HepG2 (cell line): ENCODE results near the gene NSUN5. TPM values are rescaled to one million over a fixed set of nuclear protein-coding genes. Genes with fewer than 3 reads are reported as not detected.

Source experiments
- AGO1 ChIP-seq: fragments of 200-400 bp; formaldehyde crosslinking; IDR thresholded peaks from 2 replicates; pipeline ENCODE4 v1.6.1; 2017; ENCODE audit warnings: mild to moderate bottlenecking, low read depth, low read length, moderate library complexity; ENCODE audit not compliant: poor library complexity, severe bottlenecking
- AKNA ChIP-seq: sonication (generic); formaldehyde crosslinking; IDR thresholded peaks from 2 replicates; pipeline ENCODE4 v1.4.0; 2020; ENCODE audit warnings: missing genetic modification reagents, borderline replicate concordance
- CBFB ChIP-seq: sonication (generic); formaldehyde crosslinking; IDR thresholded peaks from 2 replicates; pipeline ENCODE4 v1.4.0; 2020; ENCODE audit warnings: missing genetic modification reagents
- HOXA9 ChIP-seq: sonication (generic); formaldehyde crosslinking; IDR thresholded peaks from 2 replicates; pipeline ENCODE4 v1.8.1; 2022; ENCODE audit warnings: missing genetic modification reagents, mild to moderate bottlenecking, moderate library complexity, borderline replicate concordance
- MTERF4 ChIP-seq: sonication (generic); formaldehyde crosslinking; IDR thresholded peaks from 2 replicates; pipeline ENCODE4 v1.8.0; 2023; ENCODE audit warnings: mild to moderate bottlenecking, missing genetic modification reagents
- NFKB2 ChIP-seq: sonication (generic); formaldehyde crosslinking; IDR thresholded peaks from 2 replicates; pipeline ENCODE4 v1.4.0; 2020; ENCODE audit warnings: missing genetic modification reagents, borderline replicate concordance
- NFYC ChIP-seq: IDR thresholded peaks from 2 replicates; pipeline ENCODE4 v1.6.1; 2016; ENCODE audit warnings: missing genetic modification reagents, missing compliant biosample characterization
- PCBP2 ChIP-seq: fragments of 200-400 bp; formaldehyde crosslinking; optimal IDR thresholded peaks from 2 replicates; pipeline ENCODE3; 2018; ENCODE audit warnings: low read length, low read depth; ENCODE audit not compliant: poor library complexity, severe bottlenecking
- PLRG1 ChIP-seq: fragments of 450-650 bp; conservative IDR thresholded peaks from 2 replicates; pipeline ENCODE4 v1.6.1; 2016
- PTBP1 ChIP-seq: fragments of 200-400 bp; formaldehyde crosslinking; IDR thresholded peaks from 2 replicates; pipeline ENCODE4 v1.6.1; 2018; ENCODE audit warnings: low read length, low read depth; ENCODE audit not compliant: poor library complexity, severe bottlenecking
- RFX5 ChIP-seq: IDR thresholded peaks from 2 replicates; pipeline ENCODE4 v1.6.1; 2011; ENCODE audit warnings: low read depth, low read length, improper control_type of control experiment
- ZNF552 ChIP-seq: sonication (generic); formaldehyde crosslinking; IDR thresholded peaks from 2 replicates; pipeline ENCODE4 v1.9.0; 2022; ENCODE audit warnings: missing genetic modification reagents, mild to moderate bottlenecking, borderline replicate concordance
- ZNF761 ChIP-seq: sonication (generic); formaldehyde crosslinking; conservative IDR thresholded peaks from 2 replicates; pipeline ENCODE4 v1.4.0; 2020; ENCODE audit warnings: mild to moderate bottlenecking, missing genetic modification reagents
- polyA plus RNA-seq, 8 experiments: library from polyadenylated mRNA; depleted of rRNA in 3 of 8; stranded (reverse) in 7 of 8; unstranded in 1 of 8; fragments of >200 nt; fragmentation: Illumina TruSeq in 4 of 8; extraction: Trizol in 4 of 8; gene quantifications; 2 replicates each; pipeline versions ENCODE4 v1.2.1 to v1.2.3, GENCODE V29; 2011 to 2016; ENCODE audit warnings: low read depth in 4 of 8, missing spikeins in 1 of 8, mixed read lengths in 1 of 8; ENCODE audit not compliant: insufficient read depth in 1 of 8
- total RNA-seq, 5 experiments: library from RNA; depleted of rRNA; stranded (reverse); fragments of >200 nt; fragmentation: Illumina TruSeq; extraction: Trizol; gene quantifications; 2 replicates each; pipeline ENCODE4 v1.2.3, GENCODE V29; 2016; ENCODE audit warnings: low read depth in 1 of 5
- TF ChIP-seq, protein P1 (sequence below): IDR thresholded peaks from 2 replicates; pipeline ENCODE4 v1.6.1; 2016; ENCODE audit warnings: low read depth
- TF ChIP-seq, protein P2 (sequence below): sonication (generic); formaldehyde crosslinking; conservative IDR thresholded peaks from 2 replicates; pipeline ENCODE4 v1.4.0; 2020; ENCODE audit warnings: missing genetic modification reagents
- TF ChIP-seq, protein P3 (sequence below), 2 experiments: sonication (generic) in 1 of 2; formaldehyde crosslinking in 1 of 2; IDR thresholded peaks; 2 replicates each; pipeline versions ENCODE4 v1.5.1 to v1.6.1; 2011 to 2020; ENCODE audit warnings: borderline replicate concordance in 1 of 2, low read depth in 1 of 2, low read length in 1 of 2, mild to moderate bottlenecking in 1 of 2, missing genetic modification reagents in 1 of 2, moderate library complexity in 1 of 2

The NSUN5 gene
- total and polyA plus RNA-seq, 2 of the 13 experiments (the other 11 are each of a cell fraction or from before 2014, with no cell fraction given): 19.9 to 35.8 TPM

DNA sequence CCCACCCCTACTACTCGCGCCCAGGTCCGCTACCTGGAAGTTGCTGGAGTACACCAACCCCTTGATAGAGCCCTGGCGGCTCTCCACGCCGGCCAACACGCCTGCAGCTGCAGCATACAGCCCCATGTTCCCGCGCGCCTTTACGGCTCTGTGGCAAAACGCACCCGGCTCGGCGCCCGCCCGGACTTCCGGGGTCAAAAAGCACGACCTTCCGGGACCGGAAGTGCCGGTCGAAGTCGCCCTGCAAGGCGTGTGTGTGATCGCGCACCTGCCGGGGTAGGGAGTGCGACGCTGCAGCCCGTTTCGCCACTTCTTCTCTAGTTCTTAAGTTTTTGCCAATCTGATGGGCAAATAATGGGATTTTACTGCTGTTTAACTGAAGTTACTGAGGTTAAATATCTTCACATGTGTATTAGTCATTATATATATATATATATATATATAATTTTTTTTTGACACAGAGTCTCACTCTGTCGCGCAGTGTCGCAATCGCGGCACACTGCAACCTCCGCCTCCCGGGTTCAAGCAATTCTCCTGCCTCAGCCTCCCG, at the start of gene NSUN5 (continued):
- peak; percentile 89 for TF ChIP-seq MTERF4 (CRISPR knock-in tag)
- peak; percentile 92 for TF ChIP-seq AKNA (CRISPR knock-in tag)
- no peak for TF ChIP-seq AGO1
- peak; percentile 95 for TF ChIP-seq NFKB2 (CRISPR knock-in tag)
- no peak for TF ChIP-seq PCBP2
- no peak for TF ChIP-seq PTBP1
- TF ChIP-seq PLRG1: no peak
- TF ChIP-seq NFYC (CRISPR knock-in tag): no peak; the same call in 1 of the 2 replicates
- TF ChIP-seq, protein P1, sequence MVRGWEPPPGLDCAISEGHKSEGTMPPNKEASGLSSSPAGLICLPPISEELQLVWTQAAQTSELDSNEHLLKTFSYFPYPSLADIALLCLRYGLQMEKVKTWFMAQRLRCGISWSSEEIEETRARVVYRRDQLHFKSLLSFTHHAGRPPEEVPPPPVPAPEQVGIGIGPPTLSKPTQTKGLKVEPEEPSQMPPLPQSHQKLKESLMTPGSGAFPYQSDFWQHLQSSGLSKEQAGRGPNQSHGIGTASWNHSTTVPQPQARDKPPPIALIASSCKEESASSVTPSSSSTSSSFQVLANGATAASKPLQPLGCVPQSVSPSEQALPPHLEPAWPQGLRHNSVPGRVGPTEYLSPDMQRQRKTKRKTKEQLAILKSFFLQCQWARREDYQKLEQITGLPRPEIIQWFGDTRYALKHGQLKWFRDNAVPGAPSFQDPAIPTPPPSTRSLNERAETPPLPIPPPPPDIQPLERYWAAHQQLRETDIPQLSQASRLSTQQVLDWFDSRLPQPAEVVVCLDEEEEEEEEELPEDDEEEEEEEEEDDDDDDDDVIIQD (CRISPR knock-in tag): no peak
- TF ChIP-seq RFX5: no peak
- TF ChIP-seq, protein P2, sequence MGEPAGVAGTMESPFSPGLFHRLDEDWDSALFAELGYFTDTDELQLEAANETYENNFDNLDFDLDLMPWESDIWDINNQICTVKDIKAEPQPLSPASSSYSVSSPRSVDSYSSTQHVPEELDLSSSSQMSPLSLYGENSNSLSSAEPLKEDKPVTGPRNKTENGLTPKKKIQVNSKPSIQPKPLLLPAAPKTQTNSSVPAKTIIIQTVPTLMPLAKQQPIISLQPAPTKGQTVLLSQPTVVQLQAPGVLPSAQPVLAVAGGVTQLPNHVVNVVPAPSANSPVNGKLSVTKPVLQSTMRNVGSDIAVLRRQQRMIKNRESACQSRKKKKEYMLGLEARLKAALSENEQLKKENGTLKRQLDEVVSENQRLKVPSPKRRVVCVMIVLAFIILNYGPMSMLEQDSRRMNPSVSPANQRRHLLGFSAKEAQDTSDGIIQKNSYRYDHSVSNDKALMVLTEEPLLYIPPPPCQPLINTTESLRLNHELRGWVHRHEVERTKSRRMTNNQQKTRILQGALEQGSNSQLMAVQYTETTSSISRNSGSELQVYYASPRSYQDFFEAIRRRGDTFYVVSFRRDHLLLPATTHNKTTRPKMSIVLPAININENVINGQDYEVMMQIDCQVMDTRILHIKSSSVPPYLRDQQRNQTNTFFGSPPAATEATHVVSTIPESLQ (CRISPR knock-in tag): no peak
- TF ChIP-seq, protein P3, sequence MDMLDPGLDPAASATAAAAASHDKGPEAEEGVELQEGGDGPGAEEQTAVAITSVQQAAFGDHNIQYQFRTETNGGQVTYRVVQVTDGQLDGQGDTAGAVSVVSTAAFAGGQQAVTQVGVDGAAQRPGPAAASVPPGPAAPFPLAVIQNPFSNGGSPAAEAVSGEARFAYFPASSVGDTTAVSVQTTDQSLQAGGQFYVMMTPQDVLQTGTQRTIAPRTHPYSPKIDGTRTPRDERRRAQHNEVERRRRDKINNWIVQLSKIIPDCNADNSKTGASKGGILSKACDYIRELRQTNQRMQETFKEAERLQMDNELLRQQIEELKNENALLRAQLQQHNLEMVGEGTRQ (IDR thresholded peaks at IDR 0.05; ENCODE audit: low read depth, low read length): no peak
- TF ChIP-seq, protein P3 (CRISPR knock-in tag; IDR thresholded peaks at IDR 0.05; ENCODE audit: borderline replicate concordance): no peak
- peak; percentile 77 for TF ChIP-seq HOXA9 (CRISPR knock-in tag)
- peak; percentile 93; the same call in 1 of the 2 replicates for TF ChIP-seq ZNF552 (CRISPR knock-in tag)
- TF ChIP-seq CBFB (CRISPR knock-in tag): peak; percentile 59; the same call in 1 of the 2 replicates
- TF ChIP-seq ZNF761 (CRISPR knock-in tag): peak; percentile 91
